GM19324 (cell line): ENCODE results near the gene TEX101.
"Not testable (repeated sequence)": the region's sequence is repeated elsewhere in the genome, so short reads cannot be mapped to it uniquely, and the experiment has no call there.

Experiments used
- ATAC-seq: cut with Tn5 transposase; IDR thresholded peaks from one replicate; pipeline ENCODE4 v1.9.1; 2021; ENCODE audit warnings: mild to moderate bottlenecking, moderate library complexity; ENCODE audit not compliant: unreplicated experiment, low FRiP score

Gene TEX101, protein sequence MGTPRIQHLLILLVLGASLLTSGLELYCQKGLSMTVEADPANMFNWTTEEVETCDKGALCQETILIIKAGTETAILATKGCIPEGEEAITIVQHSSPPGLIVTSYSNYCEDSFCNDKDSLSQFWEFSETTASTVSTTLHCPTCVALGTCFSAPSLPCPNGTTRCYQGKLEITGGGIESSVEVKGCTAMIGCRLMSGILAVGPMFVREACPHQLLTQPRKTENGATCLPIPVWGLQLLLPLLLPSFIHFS

DNA sequence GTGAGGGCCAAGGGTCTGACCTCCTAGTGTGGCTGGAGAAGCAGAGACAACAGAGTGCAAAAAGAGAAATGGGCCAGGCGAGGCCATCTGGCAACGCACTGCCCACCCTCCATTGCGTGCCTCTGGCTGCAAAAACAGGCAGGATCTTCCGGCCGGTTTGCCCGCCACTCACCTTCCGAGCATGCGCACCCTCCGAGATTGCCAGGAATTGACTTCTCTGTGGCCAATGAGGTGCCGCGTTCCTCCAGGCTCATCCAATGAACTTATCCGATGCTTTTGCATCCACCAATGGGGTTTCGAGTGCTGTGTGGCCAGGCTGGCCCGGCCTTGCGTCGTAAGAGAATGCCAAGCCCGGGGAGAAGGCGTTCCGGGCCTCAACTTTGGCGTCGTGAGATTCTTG is at the start of gene TEX101:
Gene TEX101 (plus strand): TSS at position 337 of the 400 bp plus-strand sequence. CDS start 1,030 bp downstream, outside the sequence.
- no peak for ATAC-seq

GRCh38 chr19:43365677-43366076 is 49.0 kb upstream of the TEX101 start:
- ATAC-seq: not testable (repeated sequence)

DNA sequence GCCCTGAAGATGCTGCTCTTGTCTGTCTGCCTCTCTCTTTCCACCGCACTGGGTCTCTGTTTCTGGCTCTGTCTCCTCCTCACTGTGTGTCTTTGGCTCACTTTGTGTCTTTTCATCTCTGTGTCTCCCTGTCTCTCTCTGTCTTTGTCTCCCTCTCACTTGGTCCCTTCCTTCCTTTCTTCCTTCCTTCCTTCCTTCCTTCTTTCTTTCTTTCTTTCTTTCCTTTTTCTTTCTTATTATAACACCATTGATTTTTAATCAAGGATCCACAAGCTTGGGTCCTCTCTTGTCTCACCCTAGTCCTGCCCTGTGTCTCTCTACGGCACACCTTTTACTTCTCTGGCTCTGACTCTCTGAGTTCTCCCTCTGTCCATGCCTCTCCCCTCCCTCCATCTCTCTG is 46.9 kb upstream of the TEX101 start:
- ATAC-seq: no peak

DNA sequence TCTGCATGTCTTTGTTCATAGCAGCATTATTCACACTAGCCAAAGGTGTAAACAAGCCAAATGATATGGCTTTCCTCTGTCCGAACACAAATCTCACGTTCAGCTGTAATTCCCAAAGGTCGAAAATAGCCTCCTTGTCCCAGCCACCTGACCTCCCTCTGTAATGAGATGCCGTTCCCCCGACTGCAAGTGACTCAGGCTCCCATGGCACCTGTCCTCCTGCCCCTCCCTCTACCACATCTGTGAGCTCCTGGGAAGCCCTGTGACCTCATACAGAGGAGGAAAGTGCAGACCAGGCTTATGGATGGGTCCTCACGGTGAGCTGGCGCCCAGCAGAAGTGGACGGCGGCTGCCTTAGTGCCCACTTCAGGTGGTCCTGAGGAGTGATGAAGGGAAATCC is 45.8 kb upstream of the TEX101 start:
- ATAC-seq: not testable (repeated sequence)

- ATAC-seq: no peak
These were observed 42.8 kb upstream of the TEX101 start for GRCh38 chr19:43371909-43372308.

GRCh38 chr19:43372462-43372861 is 42.2 kb upstream of the TEX101 start:
- no peak for ATAC-seq

GRCh38 chr19:43377624-43378023 is 37.1 kb upstream of the TEX101 start:
- not testable (repeated sequence) for ATAC-seq

DNA sequence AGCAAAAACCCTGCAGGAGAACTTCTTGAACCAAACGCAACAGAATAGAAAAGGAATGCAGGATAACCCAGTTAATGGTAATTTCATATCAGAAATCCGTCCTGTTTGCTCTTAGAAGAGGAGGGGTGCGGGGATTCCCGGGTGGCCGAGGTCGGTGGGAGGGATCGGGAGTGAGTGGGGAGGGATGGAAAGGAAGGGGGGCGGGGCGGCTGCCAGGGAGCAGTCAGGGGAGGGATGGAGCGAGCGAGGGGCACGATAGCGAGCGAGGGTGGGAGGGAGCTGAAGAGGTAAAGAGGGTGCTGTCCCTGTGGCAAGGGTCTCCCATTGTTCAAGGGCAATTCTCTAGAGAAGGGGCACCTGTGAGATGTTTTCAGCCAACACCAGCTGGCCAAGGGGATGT is 34.7 kb upstream of the TEX101 start:
- no peak for ATAC-seq

DNA sequence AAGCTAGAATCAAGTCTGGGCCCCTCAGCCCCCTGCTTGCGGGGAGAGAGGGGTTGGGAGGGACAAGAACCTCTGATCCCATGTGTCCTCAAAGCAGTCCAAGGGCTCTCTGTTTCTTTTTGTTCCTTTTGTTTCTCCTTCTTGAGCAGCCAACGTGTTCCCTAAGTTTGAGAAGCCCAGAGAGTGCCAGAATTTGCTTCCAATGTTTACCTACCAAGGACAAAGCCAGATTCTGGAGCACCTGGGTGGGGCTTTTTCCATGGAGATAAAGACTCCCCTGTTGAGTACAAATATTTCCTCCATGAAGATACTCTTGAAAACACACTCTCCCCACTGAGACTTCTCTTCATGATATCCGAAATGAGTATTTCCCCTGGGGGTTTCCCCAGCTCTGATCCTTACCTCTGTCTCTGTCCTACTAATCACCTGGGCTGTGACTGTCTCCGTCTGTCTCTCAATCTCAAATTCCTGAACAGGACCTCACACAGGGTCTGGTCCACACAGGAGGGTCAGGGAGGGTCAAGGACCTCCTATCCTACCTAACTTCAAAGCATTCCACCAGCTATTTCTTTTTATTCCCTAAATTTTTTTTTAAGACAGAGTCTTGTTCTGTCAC is 33.8 kb upstream of the TEX101 start:
- no peak for ATAC-seq

- not testable (repeated sequence) for ATAC-seq
These were observed 32.0 kb upstream of the TEX101 start for GRCh38 chr19:43382586-43383216.

GRCh38 chr19:43383254-43383653 is 31.4 kb upstream of the TEX101 start:
- not testable (repeated sequence) for ATAC-seq

GRCh38 chr19:43383759-43384158 is 30.9 kb upstream of the TEX101 start:
- ATAC-seq: not testable (repeated sequence)

GRCh38 chr19:43390903-43391551 is 23.7 kb upstream of the TEX101 start:
- ATAC-seq: not testable (repeated sequence)

GRCh38 chr19:43391552-43391935 is 23.1 kb upstream of the TEX101 start:
- not testable (repeated sequence) for ATAC-seq

GRCh38 chr19:43393501-43393900 is 21.2 kb upstream of the TEX101 start:
- not testable (repeated sequence) for ATAC-seq

GRCh38 chr19:43395561-43395960 is 19.1 kb upstream of the TEX101 start:
- no peak for ATAC-seq

- no peak for ATAC-seq
These were observed 8.4 kb upstream of the TEX101 start for GRCh38 chr19:43406297-43406696.

DNA sequence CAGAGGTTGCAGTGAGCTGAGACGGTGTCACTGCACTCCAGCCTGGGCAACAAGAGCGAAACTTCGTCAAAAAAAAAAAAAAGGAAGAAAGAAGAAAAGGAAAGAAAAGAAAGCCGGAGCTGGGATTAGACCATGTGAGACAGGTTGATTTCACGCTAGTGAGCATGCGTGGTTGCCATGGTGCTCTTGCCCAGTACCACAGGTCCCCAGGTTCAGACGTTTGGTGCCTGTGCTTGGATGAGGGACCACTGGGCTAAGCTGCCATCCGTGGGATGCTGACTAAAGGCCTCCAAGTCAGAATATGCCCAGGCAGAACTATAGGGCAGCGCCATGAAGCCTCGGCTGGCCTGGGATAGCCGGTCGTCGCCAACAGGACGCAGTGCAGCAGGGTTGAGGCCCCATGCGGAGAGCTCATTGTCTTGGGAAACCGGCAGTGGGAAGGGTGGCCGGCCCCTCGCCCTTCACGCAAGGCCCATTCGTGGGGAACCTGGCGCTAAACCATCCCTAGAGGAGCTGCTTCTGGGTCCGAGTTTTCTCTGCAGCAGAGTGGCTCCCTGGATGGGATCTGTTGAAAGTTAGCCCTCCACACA is 7.2 kb upstream of the TEX101 start:
- no peak for ATAC-seq

DNA sequence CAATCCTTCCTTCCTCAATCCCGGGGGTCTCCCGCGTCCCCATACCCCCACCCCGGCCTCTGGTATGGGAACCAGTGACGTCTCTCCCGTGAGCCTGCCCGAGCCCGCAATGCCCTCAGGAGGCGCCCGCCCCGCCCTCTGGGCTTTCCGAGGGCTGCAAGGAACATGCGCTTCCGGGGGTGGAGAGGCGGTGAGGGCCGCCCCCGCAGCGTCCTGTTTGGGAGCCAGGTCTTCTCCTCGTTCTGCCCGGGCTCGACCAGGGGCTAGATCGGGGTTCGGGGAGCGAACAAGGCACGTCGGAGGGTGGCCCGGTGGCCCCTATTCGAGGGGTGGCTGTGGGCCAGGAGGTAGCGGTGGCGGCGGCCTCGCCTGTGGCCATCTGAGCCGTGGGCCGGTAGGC is 6.6 kb upstream of the TEX101 start:
- ATAC-seq: no peak

- ATAC-seq: no peak
These were observed 5.3 kb upstream of the TEX101 start for GRCh38 chr19:43409415-43409814.

GRCh38 chr19:43412441-43412840 is 2.2 kb upstream of the TEX101 start:
- no peak for ATAC-seq
